Fibroblast of lung (primary cell): ENCODE data around the gene DTX1. TPM values are rescaled to one million over a fixed set of nuclear protein-coding genes. Genes with fewer than 3 reads are reported as not detected.

Experiments
- DNase-seq, 2 donors: peaks; one replicate each; pipeline versions ENCODE4 v3.0.0 to v3.0.0-alpha.2; 2010; ENCODE audit warnings: low read depth in 2 of 2
- H2AFZ ChIP-seq: 2 replicates; pipeline ENCODE4 v1.5.1; 2012; ENCODE audit warnings: low read length, control low read depth, inconsistent platforms
- H3K27ac ChIP-seq: 2 replicates; pipeline ENCODE4 v1.5.1; 2011; ENCODE audit warnings: low read length, control low read depth; ENCODE audit not compliant: insufficient read depth
- H3K27me3 ChIP-seq: 2 replicates; pipeline ENCODE4 v1.5.1; 2011; ENCODE audit warnings: mild to moderate bottlenecking, low read length; ENCODE audit not compliant: control insufficient read depth, insufficient read depth
- H3K36me3 ChIP-seq: 2 replicates; pipeline ENCODE4 v1.5.1; 2011; ENCODE audit warnings: low read length; ENCODE audit not compliant: control insufficient read depth, insufficient read depth
- H3K4me1 ChIP-seq: 2 replicates; pipeline ENCODE4 v1.5.1; 2011; ENCODE audit warnings: low read length; ENCODE audit not compliant: control insufficient read depth, insufficient read depth; ENCODE audit errors: extremely low read depth
- H3K4me2 ChIP-seq: 2 replicates; pipeline ENCODE4 v1.5.1; 2011; ENCODE audit warnings: low read length, control low read depth; ENCODE audit not compliant: insufficient read depth; ENCODE audit errors: extremely low read depth
- H3K4me3 ChIP-seq, 4 experiments: fragments of 200-600 bp in 1 of 4; sonication (generic) in 1 of 4; replicated peaks in 1 of 4; 2 replicates each; pipeline ENCODE4 v1.5.1; 2011 to 2016; ENCODE audit warnings: low read length in 4 of 4, low read depth in 3 of 4, mild to moderate bottlenecking in 3 of 4, control low read depth in 2 of 4, inconsistent platforms in 1 of 4, mixed read lengths in 1 of 4; ENCODE audit not compliant: insufficient read depth in 1 of 4; ENCODE audit errors: control extremely low read depth in 1 of 4
- H3K79me2 ChIP-seq: 2 replicates; pipeline ENCODE4 v1.5.1; 2012; ENCODE audit warnings: mild to moderate bottlenecking, low read length, inconsistent platforms; ENCODE audit not compliant: control insufficient read depth, insufficient read depth
- H3K9ac ChIP-seq: 2 replicates; pipeline ENCODE4 v1.5.1; 2011; ENCODE audit warnings: mild to moderate bottlenecking, low read length, control low read depth; ENCODE audit not compliant: insufficient read depth
- H3K9me3 ChIP-seq: 2 replicates; pipeline ENCODE4 v1.5.1; 2012; ENCODE audit warnings: low read depth, low read length; ENCODE audit not compliant: control insufficient read depth, insufficient read depth
- H4K20me1 ChIP-seq: 2 replicates; pipeline ENCODE4 v1.5.1; 2011; ENCODE audit warnings: low read length; ENCODE audit not compliant: control insufficient read depth, insufficient read depth; ENCODE audit errors: extremely low read depth
- EZH2 ChIP-seq: IDR thresholded peaks from 2 replicates; pipeline ENCODE4 v1.5.1; 2012; ENCODE audit warnings: low read length, control low read depth, mild to moderate bottlenecking; ENCODE audit errors: missing control alignments
- polyA plus RNA-seq, 2 donors: library from polyadenylated mRNA; depleted of rRNA in 1 of 2; stranded (reverse) in 1 of 2; unstranded in 1 of 2; fragments of >200 nt; gene quantifications; 2 replicates each; pipeline ENCODE4 v1.2.1, GENCODE V29; 2011 to 2012; ENCODE audit warnings: missing spikeins in 1 of 2
- total RNA-seq: library from RNA; depleted of rRNA; stranded (reverse); fragments of >200 nt; gene quantifications from 2 replicates; pipeline ENCODE4 v1.2.1, GENCODE V29; 2014
- TF ChIP-seq, protein P1 (sequence below), 2 donors: IDR thresholded peaks in 1 of 2; conservative IDR thresholded peaks in 1 of 2; 1 replicate in 1 of 2; 2 replicates in 1 of 2; pipeline ENCODE4 v1.5.1; 2011 to 2012; ENCODE audit warnings: low read length in 2 of 2, control low read depth in 1 of 2, inconsistent platforms in 1 of 2, low read depth in 1 of 2, mild to moderate bottlenecking in 1 of 2

The DTX1 gene
- total and polyA plus RNA-seq, 2 donors (not counting 1 experiment from before 2014, with no cell fraction given): not detected

DNA sequence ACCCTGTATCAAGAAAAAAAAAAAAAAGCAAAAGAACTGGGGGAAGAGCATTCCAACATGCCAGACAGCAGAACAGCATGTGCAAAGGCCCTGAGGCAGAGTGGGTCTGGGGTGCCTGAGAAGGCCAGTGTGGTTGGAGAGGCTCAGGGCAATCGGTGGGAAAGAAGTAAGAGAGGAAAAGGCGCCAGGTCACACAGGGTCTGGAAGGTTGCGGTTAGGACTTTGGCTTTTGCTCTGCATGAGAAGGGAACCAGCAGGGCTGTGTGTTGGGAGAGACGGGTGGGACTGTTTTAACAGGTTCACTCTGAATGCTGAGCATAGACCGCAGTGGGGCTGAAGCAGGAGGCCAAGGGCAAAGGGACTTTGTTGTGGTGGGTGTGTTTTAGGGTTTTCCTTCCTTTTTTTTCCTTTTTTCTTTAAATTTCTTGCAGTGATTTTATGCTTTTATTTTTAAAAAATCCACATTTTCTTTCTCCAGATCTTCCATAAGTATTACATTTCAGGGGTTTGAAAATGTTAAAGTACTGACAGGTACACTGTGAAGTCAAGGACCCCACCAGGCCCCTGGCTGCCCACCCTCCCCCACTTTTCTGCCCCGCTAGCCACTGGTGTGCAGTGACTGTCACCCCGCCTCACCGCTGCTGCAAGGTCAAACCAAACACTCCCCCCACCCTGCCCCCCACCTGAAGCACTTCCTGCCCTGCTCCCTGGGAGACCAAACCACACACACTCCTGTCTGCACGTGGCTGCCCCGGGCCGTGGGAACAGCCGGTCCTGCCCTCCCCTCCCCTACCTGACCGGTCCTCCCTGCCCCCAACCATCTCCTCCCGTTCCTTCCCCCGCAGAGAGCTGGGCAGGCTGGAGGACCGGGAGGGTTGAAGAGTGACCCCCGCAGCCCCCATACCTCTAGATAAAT, 30.0 kb downstream of the DTX1 start:
- Histone ChIP-seq H4K20me1 (no peaks in the 10 kb centered on the region), H3K9ac (no peak overlapping the region), H3K4me1 (no peaks in the 10 kb centered on the region), H3K36me3 (no peaks in the 10 kb centered on the region), H3K9me3 (no peaks in the 10 kb centered on the region), H3K4me2 (no peak overlapping the region), H3K4me3 (no peak overlapping the region), H3K27ac (no peak overlapping the region), H3K27me3 (no peaks in the 10 kb centered on the region), H3K79me2 (no peaks in the 10 kb centered on the region), H2AFZ (no peak overlapping the region)
- DNase-seq: no peak
- no peak for TF ChIP-seq EZH2
- TF ChIP-seq, protein P1, sequence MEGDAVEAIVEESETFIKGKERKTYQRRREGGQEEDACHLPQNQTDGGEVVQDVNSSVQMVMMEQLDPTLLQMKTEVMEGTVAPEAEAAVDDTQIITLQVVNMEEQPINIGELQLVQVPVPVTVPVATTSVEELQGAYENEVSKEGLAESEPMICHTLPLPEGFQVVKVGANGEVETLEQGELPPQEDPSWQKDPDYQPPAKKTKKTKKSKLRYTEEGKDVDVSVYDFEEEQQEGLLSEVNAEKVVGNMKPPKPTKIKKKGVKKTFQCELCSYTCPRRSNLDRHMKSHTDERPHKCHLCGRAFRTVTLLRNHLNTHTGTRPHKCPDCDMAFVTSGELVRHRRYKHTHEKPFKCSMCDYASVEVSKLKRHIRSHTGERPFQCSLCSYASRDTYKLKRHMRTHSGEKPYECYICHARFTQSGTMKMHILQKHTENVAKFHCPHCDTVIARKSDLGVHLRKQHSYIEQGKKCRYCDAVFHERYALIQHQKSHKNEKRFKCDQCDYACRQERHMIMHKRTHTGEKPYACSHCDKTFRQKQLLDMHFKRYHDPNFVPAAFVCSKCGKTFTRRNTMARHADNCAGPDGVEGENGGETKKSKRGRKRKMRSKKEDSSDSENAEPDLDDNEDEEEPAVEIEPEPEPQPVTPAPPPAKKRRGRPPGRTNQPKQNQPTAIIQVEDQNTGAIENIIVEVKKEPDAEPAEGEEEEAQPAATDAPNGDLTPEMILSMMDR (conservative IDR thresholded peaks at IDR 0.05 in 1 of 2, IDR thresholded peaks at IDR 0.05 in 1 of 2; ENCODE audit: low read depth in 1 of 2, low read length in 2 of 2): no peak

GRCh38 chr12:113087193-113087592, 30.7 kb downstream of the DTX1 start:
- Histone ChIP-seq H3K27ac (no peak overlapping the region), H3K4me1 (no peaks in the 10 kb centered on the region), H3K9ac (no peak overlapping the region), H4K20me1 (no peaks in the 10 kb centered on the region), H3K79me2 (no peaks in the 10 kb centered on the region), H3K36me3 (no peaks in the 10 kb centered on the region), H3K9me3 (no peaks in the 10 kb centered on the region), H3K4me3 (no peak overlapping the region), H3K27me3 (no peaks in the 10 kb centered on the region), H3K4me2 (no peak overlapping the region), H2AFZ (no peak overlapping the region)
- no peak for DNase-seq
- TF ChIP-seq EZH2: no peak

DNA sequence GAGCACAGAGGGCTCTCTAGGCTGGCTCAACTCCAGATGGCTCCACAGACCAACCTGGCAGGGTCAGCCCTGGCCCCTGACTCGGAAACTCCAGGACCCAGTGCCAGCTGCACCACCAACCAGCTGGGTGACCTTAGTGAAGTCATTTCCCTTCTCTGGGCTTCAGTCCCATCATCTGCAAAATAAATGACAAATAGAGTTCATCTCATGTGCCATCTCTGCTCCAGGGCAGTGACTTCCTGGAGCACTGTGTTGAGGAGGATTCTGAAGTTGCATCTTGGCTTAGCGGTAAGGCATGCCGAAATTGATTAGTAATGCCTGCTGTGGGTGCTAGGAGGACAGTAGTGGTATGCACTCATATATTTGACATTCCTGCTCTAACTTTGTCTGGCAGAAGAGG, 31.5 kb downstream of the DTX1 start:
- no peaks in the 10 kb centered on the region for H3K36me3 ChIP-seq
- no peaks in the 10 kb centered on the region for H3K4me1 ChIP-seq
- H2AFZ ChIP-seq: no peak overlapping the region
- H3K4me2 ChIP-seq: no peak overlapping the region
- no peak for DNase-seq
- H3K9ac ChIP-seq: no peak overlapping the region
- no peaks in the 10 kb centered on the region for H4K20me1 ChIP-seq
- TF ChIP-seq, protein P1 (conservative IDR thresholded peaks at IDR 0.05 in 1 of 2, IDR thresholded peaks at IDR 0.05 in 1 of 2; ENCODE audit: low read depth in 1 of 2, low read length in 2 of 2): no peak
- TF ChIP-seq EZH2: no peak
- H3K27ac ChIP-seq: no peak overlapping the region
- H3K4me3 ChIP-seq: no peak overlapping the region
- no peaks in the 10 kb centered on the region for H3K79me2 ChIP-seq
- H3K9me3 ChIP-seq: no peaks in the 10 kb centered on the region
- H3K27me3 ChIP-seq: no peaks in the 10 kb centered on the region
